NCI-H1105 treated with DMSO at 0.1 percent for 48 hours (cell line): ENCODE data around the gene BIRC7.

Source experiments
- DNase-seq: peaks from one replicate; lab custom pipeline; 2025; lab: John Stamatoyannopoulos, UW

Gene BIRC7, protein sequence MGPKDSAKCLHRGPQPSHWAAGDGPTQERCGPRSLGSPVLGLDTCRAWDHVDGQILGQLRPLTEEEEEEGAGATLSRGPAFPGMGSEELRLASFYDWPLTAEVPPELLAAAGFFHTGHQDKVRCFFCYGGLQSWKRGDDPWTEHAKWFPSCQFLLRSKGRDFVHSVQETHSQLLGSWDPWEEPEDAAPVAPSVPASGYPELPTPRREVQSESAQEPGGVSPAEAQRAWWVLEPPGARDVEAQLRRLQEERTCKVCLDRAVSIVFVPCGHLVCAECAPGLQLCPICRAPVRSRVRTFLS

DNA sequence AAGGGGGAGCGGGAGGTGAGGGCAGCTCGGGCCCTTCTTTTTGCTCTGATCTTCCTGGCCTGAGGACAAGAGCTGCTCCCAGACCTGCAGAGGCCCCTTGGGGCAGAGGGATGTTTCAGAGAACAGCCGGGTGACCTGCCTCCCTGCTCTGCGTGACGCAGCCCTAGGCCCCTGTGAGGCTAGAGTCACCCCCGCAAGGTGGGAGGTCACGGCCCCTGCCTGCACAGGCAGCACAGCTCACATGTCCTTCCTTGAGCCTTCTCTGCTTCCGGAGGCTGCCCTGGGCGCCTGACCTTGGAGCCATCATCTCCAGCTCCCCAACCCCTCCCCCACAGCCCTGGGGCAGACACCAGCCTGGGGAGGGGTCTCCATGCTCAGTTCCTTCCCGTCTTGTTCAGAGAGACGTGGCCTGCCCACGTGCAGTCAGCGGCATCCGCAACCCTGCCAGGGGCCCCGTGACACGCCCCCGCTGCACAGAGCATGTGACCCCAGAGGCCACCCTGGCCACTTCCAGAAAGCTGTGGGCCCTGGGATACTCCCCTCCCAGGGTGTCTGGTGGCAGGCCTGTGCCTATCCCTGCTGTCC is at the start of gene BIRC7:
TSS of gene BIRC7 (plus strand) at position 507 of the 585 bp plus-strand sequence. CDS start 192 bp downstream, outside the sequence.
- no peak for DNase-seq

DNA sequence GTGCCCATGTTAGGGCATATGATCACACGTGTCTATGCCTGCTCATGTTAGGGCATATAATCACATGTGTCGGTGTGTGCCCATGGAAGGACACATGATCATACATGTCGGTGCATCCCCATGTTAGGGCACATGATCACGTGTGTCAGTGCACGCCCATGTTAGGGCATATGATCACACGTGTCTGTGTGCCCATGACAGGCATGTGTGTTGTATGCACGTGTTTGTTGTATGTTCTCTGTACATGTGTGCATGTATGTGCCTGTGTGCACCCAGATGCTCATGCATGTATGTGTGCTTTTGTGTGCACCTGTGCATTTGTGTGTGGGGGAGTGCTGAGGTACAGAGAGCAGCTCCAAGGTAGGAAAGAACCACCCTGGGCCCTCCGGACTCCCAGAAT is 49.6 kb upstream of the BIRC7 start:
- no peak for DNase-seq

DNA sequence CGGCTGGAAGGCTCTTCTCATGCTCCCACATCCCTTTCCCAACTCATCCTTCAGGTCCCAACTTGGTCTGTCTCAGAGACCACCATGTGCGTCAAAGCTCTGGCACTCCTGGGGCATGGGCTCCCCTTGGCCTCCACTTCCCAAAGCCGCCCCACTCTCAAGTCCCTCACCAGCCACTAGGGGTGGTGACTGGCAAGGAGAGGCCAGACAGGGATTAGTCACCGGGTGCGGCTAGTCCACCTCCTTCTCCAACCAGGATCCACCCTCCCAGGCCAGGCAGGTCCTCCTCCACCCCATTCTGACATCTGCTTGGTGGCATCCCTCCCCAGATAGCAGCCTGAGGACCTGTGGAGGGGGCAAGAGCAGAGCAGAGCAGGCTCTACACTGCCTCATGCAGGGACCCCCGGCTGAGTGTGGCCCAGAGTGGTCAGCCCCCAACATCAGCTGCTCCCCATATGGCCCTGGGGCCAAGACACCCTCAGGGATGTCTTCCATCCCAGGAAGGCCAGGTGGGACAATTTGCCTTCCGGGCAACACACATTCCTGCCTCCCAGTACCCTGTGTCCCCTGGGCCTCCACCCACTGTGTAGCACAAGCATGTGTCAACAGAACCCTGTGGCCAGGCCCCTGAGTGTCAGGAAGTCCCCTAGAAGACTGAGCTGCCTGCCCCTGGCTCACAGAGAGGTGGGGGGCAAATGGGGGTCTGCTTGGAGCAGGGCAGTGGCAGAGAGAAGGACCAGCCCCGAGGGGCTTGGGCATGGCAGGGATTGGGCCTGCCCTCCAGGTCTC is 49.0 kb upstream of the BIRC7 start:
- DNase-seq = no peak

DNA sequence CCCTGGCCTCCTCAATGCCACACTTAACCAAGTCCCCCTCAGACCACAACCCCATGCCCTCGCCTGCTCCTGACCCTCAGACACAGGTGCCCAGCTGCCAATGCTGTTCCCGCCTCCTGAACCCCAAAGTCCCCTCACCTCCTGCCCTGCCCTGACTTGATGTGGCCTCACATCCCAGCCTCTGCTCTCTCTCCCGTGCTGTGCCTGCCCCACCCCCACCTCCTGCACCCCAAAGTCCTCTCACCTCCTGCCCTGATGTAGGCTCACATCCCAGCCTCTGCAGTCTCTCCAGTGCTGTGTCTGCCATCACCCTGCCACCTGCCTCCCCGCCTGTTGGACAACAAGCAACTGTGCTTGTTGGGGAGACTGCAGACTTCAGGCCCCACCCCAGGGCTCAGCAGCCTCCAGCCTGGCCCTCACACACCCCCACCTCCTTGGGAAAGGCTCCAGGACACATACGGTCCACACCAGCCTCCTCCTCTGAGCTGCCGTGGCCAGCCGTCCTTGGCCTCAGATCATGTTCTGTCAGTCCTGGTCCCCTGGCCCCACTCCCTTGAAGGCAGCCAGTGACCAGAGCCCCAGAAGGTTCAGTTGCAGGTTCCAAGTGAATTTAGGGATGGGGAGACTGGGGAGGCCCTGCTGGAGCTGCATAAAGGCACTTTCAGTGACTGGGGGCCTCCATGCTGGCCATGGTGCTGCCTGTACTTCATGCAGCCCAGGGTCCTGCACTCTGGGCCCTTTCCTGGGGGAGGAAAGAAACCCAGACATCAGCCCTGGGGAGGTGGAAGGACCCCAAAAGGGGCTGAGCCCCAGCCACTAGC is 48.2 kb upstream of the BIRC7 start:
- no peak for DNase-seq

DNA sequence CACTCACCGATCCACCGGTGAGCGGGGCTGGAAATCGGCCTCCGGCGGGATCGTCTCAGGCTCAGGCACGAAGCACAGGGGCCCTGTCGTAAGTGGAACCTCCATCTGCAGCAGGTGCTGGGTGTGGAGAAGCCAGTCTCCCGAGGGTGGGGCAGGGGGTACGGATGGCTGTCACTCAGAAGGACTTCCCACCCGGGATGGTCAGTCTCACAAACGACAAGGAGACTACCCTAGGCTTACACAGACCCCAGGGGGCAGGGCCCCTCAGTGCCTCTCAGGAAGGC is 47.6 kb upstream of the BIRC7 start:
- no peak for DNase-seq

DNA sequence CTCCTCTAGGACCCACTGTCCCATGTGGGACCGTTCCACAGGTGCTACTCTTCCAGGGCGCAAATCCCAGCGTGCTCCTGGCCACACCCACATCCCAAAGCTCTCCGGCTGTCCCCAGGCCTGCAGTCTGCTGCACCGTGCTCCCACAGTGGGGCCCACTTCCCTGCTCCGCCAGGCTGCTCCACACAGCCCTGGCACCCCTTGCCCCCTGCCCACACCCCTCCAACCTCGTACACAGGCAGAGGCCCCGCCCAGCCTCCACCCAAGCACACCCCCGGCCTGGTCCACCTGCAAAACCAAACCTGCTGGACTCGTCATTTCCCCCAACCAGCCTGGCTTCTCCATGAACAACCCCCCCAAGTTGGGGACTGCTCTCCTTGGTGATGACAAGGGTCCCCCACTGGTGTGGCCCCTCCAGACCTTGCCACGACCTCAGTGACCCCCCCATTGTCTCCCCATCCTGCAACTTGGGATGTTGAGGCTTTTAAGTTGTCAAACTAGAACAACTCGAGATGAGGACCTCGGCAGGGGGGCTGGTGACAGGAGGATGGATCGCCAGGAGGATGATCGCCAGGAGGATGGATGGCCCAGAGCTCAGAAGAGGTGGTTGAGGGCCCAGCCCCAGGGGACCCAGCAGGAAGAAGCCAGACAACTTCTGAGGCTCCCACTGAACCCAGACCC is 46.9 kb upstream of the BIRC7 start:
- no peak for DNase-seq

DNA sequence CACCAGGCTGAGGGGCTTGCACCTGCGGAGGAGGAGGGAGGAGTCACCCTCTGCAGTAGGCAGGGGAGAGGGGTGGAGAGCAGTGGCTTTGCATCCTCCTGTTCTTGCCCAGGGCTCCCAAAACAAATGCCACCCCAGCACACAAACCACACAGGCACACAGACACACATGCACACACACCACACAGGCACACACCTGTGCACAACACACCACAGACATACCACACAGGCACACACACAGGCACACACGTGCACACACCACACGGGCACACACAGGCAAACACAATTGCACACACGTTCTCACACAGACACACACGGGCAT is 46.4 kb upstream of the BIRC7 start:
- DNase-seq = no peak

DNA sequence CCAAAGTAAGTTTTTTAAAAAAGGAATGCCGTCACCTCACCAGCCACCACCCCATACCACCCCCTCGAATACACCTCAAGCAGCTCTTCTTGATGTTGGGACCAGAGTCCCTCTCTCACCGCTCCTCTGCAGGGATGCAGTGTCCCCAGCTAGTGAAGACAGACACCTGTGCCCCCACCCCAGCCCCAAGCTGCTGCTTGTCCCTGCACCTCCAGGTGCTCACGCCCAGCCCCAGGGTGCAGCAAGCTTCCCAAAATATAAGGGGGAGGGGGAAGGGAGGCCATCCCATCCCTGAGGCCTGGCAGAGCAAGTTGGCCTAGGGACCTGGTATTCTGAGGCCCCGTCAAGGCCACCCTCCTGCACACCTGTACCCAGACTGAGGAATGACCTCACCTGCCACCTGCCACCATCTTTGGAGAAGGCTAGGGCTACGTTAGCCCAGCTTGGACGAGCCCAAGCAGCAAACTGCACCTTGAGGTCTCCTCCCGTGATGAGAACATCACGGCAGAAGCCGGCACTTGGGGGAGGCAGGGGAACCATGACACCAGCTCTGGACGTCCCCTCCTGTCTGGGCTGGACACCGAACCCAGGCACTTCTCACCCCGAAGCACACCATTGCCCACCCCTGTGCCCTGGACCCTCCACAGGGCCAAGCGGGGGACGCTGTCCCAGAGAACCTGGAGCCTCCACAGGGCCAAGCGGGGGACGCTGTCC is 45.7 kb upstream of the BIRC7 start:
- DNase-seq = no peak

DNA sequence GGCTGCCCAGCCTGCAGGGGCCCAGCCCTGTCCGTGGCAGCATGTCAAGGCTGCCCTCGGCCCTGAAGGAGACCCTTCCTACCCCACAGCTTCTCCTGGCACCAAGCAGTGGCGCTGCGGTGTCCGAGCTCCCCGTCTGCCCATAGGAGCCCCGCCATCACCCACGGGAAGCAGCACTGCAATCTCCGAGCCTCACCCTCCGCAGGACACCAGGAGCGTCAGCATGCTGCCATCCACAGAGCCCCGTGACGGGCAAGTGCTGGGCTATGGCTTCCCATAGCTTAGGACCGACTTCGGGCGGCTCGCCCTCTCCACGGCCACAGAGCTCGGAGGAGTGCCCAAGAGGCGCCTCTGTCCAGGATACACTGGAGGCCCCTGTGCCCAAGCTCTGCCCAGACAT is 44.9 kb upstream of the BIRC7 start:
- no peak for DNase-seq

DNA sequence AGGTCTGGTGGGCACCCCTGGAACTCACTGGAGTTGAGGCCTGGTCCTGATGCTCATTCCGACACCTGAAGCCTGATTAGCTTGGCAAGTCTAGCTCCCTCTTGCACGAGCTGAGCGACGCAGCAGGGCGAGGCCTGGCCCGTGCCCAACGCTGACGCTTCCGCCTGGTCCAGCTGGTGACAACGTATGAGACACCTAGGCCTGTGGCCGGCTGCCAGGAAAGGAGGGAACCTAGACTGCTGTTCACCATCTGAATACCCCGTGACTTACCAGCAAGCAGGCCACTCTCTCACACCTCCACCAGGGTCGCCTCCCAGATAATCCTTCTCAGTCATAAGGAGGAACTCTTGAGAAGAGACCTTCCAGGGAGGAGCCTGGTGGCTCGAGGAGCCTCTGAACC is 44.3 kb upstream of the BIRC7 start:
- peak; percentile 94 for DNase-seq

DNA sequence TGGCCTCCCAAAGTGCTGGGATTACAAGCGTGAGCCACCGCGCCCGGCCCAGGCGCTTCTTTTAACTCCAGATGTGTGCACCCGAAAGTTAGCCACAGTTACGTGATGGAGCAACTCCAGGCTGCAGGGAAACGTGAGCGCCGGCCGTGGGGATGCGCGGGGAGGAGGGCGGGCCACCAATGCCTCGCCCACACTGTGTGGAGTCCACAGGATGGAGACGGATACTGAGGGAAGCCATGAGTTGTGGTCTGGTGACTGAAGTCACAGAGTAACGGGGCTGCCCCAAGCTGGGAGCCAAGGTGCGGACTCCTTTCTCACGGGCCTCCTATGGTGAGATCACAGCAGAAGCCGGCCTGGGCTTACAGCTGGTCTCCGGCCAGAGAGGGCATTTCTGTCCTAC is 43.0 kb upstream of the BIRC7 start:
- no peak for DNase-seq

DNA sequence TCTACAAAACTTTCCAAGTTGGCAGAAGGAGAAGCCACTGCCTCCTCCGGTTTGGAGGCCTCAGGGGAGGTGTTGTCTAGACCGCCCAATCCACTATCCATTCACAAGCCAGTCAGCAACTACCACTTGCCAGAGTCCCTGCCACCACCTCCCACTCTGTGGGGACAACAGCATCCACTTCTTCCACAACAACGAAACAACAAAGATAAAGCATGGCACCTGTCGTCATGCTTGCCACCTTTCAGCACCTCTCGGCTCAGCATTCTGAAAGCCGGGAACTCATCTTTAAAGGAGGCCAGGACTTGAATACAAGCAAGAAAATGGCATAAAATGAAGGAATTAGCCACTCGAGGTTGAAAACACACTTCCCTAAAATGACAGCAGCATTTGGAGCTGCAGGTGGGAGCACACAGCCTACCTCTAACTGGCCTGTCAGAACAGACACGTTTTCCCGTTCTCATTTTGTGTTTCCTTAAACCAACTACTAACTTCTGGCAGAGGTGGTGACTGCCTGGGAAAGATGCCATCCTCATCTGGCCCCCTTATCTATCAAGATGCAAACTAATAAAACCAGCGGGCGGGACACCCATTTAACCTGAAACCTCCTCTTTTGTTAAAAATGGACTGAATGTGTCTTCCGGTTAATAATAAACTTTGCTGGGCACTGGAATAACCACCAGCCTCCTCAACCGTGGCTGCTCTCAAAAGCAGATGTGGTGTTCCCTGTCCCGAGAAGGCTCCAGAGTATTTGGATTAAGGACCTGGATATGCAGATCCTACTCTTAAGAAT is 41.5 kb upstream of the BIRC7 start:
- DNase-seq = no peak

DNA sequence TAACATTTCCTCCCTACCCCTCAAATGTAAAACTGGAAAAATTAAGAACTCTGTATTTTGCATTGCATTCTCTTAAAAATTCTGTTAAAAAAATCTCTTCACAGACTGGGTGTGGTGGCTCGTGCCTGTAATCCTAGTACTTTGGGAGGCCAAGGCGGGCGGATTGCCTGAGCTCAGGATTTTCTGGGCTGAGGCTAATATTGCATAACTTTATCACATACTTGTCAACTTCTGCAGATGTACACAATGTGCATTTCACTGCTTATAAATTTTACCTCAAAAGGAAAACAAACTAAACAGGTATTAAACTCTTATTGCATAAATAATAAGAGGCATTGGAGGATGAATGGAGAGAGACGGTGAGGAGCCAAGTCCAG is 40.9 kb upstream of the BIRC7 start:
- DNase-seq = no peak

DNA sequence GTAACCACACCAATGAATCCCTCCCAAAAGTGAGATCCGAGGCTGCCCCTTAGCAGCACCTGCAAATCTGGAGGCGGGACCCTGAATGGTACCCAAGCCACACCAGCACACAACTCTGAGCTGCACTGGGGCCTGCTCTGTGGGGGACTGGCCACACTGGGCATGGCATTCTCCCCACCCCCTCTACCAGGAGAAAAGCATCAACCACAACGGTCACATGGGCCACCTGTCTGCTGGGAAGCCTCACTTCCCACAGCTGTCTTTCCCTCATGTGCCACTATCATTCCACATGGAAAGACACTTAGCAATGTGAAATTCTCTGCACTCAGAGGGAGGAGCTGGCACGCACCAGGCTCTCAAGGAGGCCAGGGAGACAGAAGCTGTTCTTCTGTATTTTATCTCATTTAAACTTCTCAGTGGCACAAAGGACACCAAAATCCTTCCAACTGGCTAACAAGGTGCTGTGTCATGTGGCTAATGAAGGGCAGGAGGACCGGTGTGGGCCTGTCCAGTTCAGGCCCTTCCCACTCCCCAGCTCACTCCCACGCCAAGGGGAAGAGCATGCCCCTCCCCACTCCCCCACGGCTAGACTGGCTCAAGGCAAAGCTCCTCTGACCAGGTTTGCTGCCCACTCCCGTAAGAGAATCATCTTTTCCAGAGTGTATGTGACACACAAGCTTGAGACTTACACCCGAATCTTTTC is 38.8 kb upstream of the BIRC7 start:
- DNase-seq = no peak

DNA sequence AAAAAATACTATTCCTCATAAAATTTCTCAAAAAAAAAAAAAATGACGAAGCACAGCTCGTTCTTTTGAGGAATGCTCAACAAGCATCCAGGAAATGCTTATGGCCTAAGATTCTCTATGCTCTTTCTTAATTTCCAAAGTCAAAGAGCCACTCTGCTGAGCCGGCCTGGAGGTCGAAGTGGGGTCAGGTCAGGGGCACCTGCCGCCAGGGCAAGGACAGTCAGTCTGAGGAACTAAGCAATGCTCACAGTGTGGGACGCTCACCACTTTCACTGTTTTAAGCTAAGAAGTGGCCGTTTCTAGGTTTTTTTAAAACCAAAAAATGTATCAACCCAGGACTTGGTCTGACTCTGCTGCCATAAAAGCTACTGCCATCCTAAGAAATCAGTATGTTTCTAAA is 37.1 kb upstream of the BIRC7 start:
- no peak for DNase-seq

DNA sequence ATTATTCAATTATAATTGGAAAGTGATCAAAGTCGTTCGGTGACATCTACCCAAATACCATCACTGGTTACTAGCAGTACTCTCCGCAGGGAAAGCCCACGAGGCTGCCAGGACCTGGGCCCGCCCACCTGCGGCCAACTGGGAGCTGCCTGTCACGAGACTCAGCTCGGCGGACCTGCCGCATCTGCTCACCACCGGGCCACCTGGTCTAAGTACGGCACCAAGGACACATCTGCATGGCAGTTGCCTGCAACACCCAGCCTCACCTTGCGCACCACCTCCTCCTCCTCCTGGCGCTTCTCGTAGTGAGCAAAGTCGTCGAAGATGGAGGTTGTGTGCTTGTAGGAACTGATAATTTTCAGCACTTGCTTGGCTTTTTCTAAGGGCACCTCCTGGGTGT is 33.7 kb upstream of the BIRC7 start:
- DNase-seq = no peak

DNA sequence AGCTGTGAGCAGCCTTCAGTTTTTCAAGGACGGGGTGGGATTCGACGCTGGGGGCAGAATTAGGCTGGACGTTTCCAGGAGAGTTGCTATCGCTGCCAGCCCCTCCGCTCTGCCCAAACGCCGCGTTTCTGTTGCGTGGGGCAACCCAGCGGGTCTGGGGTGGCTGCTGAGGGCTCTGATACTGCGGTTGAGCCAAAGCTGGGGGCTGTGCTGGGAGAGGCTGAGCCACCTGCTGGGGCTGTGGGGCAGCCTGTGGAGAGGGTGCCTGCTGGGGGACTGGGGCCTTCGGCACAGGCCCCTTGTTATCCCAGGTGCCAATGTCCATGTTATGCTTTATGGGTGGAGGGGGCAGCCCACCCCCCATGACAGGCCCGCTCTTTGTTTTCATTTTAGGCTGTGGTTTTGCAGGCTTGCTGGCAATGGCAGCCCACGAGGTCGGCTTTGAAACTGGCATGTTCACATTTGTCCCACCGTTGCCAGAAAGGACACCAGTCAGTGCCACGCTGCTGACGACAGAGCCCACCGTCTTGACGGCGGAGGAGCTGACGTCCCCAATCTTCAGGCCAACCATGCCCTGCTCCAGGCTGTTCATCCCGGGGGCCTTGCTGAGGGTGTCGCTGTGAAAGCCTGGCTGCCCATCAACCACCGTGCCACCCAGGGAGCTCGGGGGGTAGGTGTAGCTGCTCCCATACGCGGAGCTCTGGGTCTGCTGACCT is 32.7 kb upstream of the BIRC7 start:
- DNase-seq = no peak

DNA sequence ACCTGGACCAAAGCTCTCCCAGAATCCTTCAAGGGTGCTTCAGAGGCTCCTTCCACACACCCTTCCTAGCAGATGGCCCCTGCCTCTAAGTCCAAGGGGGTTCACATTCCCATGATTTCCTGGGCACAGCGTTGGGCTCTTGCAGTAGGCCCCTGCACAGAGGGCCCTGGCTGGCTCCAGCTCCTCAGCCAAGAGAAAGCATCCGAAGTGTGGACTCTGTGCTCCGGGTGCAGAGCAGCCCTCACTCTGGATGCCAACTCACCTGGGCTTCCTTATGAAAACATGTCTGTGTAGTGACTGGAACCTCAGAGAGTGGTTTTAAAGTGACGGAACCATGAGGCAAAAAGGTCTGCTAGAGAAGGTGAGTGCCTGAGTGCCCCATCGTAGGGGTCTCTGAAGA is 31.3 kb upstream of the BIRC7 start:
- no peak for DNase-seq

DNA sequence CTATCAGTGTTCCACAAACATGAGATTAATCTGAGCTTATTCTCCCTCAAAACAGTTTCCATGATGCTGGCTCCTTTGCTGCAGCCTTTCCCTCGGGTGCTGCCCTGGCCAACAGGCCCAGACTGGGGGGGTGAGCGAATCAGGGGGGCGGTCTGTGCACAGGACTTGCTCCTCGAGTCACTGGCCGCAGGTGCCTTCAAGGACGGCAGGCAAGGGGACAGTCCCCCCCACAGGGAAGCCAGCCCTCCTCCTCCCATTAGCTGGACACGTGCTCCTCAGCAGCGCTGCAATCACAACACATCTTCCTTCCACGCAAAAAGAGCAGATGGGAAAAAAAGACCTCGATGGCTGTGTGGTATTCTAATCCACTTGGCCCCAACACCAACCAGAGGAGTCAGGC is 29.8 kb upstream of the BIRC7 start:
- no peak for DNase-seq

DNA sequence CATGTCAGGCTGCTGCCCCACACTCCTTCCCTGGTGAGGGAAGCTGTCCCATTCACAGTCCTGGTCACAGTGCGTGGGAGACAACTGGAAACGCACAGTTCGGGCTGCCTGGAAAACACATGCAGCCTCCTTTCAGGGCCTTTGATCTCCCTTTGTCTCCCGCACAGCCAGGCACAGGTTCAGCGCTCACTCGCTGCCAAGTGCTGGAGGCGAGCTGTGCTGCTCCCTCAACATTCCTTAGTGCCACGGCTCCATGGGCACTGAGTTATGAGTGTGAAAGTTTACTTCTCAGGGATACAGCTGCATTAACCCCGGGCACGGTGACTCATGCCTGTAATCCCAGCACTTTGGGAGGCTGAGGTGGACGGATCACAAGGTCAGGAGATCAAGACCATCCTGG is 28.8 kb upstream of the BIRC7 start:
- DNase-seq = no peak
